SH-SY5Y (cell line): ENCODE data around the gene MDM1.

Experiments used
- GATA2 ChIP-seq: IDR thresholded peaks from 2 replicates; pipeline ENCODE4 v1.6.1; 2011; ENCODE audit warnings: mild to moderate bottlenecking, low read depth, low read length
- GATA3 ChIP-seq: IDR thresholded peaks from 2 replicates; pipeline ENCODE4 v1.6.1; 2011; ENCODE audit warnings: low read depth, mild to moderate bottlenecking, low read length, moderate library complexity

GRCh38 chr12:68272732-68273131 lies 59.4 kb downstream of the MDM1 start:
- TF ChIP-seq GATA2 (no peak), GATA3 (no peak)
